Right lobe of liver (tissue), 4 donors: ENCODE measurements around the gene TWIST2.

Experiments
- CTCF ChIP-seq, 4 donors: fragments of 200-600 bp in 3 of 4; fragments of 450-650 bp in 1 of 4; IDR thresholded peaks; one replicate each; pipeline versions ENCODE4 v1.5.1 to v1.8.0; 2016 to 2022; ENCODE audit warnings: antibody characterized with exemption in 4 of 4, mild to moderate bottlenecking in 2 of 4
- POLR2A ChIP-seq: fragments of 450-650 bp; IDR thresholded peaks from one replicate; pipeline ENCODE4 v1.6.1; 2017; ENCODE audit warnings: antibody characterized with exemption, mild to moderate bottlenecking
- donor health status: DM: no; HTN: no; CAD: no.
- donor health status: DM: no; HTN: no; CAD: no.
- donor health status: DM: no; HTN: yes; CAD: no.

DNA sequence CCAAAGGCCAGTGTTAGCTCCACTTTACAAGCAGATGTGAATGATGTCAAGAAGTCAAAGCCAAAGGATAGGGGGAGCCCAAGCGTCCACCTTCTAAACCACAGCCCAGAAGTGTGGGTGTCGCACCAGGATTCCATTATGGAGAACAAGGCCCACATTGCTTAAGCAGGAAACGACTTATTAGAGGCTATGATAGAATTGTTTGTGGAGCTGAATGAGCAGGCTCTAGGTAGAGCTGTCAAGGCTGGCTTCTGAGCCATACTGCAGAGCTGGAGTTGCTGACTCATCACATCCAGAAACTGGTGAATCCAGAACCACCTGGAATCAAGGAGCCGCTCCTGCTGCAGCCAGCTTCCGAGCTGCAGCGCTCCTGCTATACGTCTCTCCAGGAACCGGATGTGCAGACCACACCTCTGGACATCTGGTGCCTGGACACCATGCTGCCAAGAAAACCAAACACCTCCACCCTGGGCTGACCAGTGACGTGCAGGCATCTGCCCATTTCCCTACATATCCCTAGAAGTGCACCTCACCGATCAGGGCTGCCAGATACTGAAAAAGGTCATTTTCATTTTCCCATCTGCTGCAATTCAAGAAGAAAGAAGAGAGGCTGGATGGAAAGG is 6.2 kb upstream of the TWIST2 start:
- no peak for TF ChIP-seq CTCF (IDR thresholded peaks at IDR 0.05)
- no peak for TF ChIP-seq POLR2A
